Mesodermal cell (in vitro differentiated cells): Measurements from ENCODE around the gene TMEM233.
A peak's percentile ranks its signal among the peaks of the same experiment; 100 is the strongest.
"Not testable (repeated sequence)": the region's sequence is repeated elsewhere in the genome, so short reads cannot be mapped to it uniquely, and the experiment has no call there.

Experiments
- H3K27ac ChIP-seq: 2 replicates; pipeline ENCODE4 v1.7.0; 2013; ENCODE audit warnings: mild to moderate bottlenecking, low read depth, low read length, moderate library complexity; ENCODE audit not compliant: severe bottlenecking
- H3K36me3 ChIP-seq: 2 replicates; pipeline ENCODE4 v1.7.1; 2013; ENCODE audit warnings: mild to moderate bottlenecking, low read length, moderate library complexity; ENCODE audit not compliant: control insufficient read depth, insufficient read depth
- H3K4me1 ChIP-seq: one replicate; pipeline ENCODE4 v1.7.1; 2013; ENCODE audit warnings: mild to moderate bottlenecking, low read length; ENCODE audit not compliant: insufficient read depth, control insufficient read depth, poor library complexity, severe bottlenecking
- H3K4me3 ChIP-seq: 2 replicates; pipeline ENCODE4 v1.7.0; 2013; ENCODE audit warnings: low read length, control low read depth, mild to moderate bottlenecking; ENCODE audit not compliant: insufficient read depth, poor library complexity, severe bottlenecking; ENCODE audit errors: extremely low read depth
- H3K9me3 ChIP-seq: 2 replicates; pipeline ENCODE4 v1.7.1; 2013; ENCODE audit warnings: mild to moderate bottlenecking, low read length, moderate library complexity; ENCODE audit not compliant: control insufficient read depth
- WGBS, 2 experiments: methylation state at CpG; one replicate each; pipeline ENCODE4 v1.1.5; 2013; ENCODE audit warnings: missing lambda C conversion rate in 2 of 2; ENCODE audit not compliant: insufficient coverage in 2 of 2; 5-methylcytosine and 5-hydroxymethylcytosine counted together

Gene TMEM233

DNA sequence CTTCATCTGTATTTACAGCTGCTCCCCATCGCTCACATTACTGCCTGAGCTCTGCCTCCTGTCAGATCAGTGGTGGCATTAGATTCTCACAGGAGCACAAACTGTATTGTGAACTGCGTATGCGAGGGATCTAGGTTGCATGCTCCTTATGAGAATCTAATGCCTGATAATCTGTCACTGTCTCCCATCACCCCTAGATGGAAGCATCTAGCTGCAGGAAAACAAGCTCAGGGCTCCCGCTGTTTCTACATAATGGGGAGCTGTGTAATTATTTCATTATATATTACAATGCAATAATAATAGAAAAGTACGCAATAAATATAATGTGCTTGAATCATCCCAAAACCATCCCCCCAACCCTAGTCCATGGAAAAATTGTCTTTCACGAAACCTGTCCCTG is 64.6 kb downstream of the TMEM233 start:
- not testable (repeated sequence) for H3K36me3 ChIP-seq, H3K4me1 ChIP-seq
- 86 to 92% methylated on average over 3 of the region's 6 CpGs for whole genome bisulfite sequencing, 2 experiments

DNA sequence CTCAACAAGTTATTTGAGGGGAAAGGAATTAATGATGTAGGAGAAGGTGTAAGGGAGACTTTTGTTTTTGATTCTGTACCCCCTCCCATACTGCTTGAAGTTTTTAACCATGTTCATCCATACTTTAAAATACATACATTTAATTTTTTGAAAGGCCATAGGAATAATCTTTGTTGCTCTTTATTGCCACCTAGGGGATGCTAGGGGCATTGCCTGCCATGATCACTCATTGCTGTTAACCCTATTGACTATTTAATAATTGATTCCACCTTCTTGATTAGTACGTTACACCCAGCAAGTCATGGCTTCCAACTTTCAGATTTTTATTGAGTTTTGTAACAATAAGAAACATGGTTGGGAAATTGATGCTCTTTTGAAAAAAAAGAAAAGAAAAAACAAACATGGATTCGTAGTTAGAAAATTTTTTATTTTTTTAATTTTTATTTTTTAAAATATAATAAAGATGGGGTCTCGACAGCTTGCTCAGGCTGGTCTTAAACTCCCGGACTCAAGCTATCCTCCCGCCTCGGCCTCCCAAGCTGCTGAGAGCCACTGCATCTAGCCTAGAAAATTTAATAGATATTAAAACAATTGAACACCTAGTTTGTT is 65.8 kb downstream of the TMEM233 start:
- no peaks in the 10 kb centered on the region for H3K36me3 ChIP-seq
- no peak overlapping the region for H3K27ac ChIP-seq
- no peak overlapping the region for H3K4me3 ChIP-seq
- H3K4me1 ChIP-seq: no peaks in the 10 kb centered on the region
- WGBS, 2 experiments: no CpG with 5 or more reads among the region's 6 CpGs
- H3K9me3 ChIP-seq: no peaks in the 10 kb centered on the region

More for the DNA sequence above, 64.6 kb downstream of the TMEM233 start:
- H3K9me3 ChIP-seq, H3K4me3 ChIP-seq, H3K27ac ChIP-seq: not testable (repeated sequence)

DNA sequence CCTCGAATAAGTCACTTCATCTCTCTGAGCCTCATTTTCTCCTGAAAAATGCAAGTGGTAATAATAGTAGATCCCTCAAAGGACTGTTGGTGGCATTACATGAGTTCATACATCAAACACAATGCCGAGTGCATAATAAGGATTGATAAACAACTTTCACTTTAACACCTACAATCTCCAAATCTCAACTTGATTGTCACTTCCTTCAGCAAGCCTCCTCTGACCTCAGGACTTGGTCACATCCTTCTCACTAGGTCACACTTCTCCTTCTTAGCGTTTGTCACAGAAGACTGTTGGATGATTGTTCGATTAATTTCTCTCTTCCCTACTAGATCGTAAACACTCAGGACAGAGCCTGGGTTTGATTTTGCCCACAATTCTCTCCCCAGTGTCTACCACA is 66.5 kb downstream of the TMEM233 start:
- no peaks in the 10 kb centered on the region for H3K9me3 ChIP-seq
- H3K4me3 ChIP-seq: no peak overlapping the region
- no peaks in the 10 kb centered on the region for H3K36me3 ChIP-seq
- no peak overlapping the region for H3K27ac ChIP-seq
- 89 to 100% methylated on average over 2 to 3 of the region's 5 CpGs for WGBS, 2 experiments
- H3K4me1 ChIP-seq: no peaks in the 10 kb centered on the region

DNA sequence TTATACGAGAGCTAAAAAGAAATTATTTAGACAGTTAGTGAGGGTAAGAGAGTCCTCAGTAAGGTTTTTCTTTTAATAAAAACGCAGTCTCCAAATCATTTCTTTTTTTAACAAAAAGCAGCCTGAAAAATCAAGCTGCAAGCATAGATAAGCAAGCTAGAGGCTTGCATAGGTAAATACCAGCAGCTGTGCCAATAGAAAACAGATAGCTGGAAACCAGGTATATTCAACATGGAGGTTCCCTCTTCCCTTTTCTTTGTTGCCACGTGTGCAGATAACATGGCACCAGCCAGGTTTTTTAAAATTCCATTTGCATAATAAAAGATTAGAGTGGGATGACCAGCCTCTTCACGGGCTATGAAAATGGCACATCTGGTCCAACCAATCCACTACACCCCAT is 68.3 kb downstream of the TMEM233 start:
- Histone ChIP-seq H3K4me3 (no peak overlapping the region), H3K36me3 (no peaks in the 10 kb centered on the region), H3K4me1 (no peaks in the 10 kb centered on the region), H3K9me3 (no peaks in the 10 kb centered on the region), H3K27ac (no peak overlapping the region)
- WGBS, 2 experiments: 90% methylated on average over 1 of the region's 4 CpGs; no CpG with 5 or more reads in 1 of the 2 experiments

DNA sequence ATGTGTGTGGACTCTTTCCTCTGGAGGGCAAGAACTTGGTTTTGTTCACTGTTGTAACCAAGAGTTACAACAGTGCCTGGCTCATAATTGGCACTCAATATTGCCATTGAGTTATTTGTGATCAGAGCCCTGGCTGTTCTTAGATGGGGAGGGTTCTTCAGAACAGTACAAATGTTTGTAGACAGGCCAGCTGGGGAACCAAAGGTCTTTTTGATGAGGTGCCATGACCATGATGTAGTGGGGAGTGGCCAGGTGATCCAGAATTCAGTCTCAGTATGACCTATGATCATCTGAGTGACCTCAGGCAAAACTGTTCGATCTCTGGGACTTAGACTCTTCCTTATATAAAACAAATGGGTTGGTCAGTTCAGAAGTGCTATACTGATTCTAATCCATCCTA is 71.1 kb downstream of the TMEM233 start:
- H3K27ac ChIP-seq: no peak overlapping the region
- H3K36me3 ChIP-seq: peaks cover 2% of the 10 kb centered on the region
- WGBS, 2 experiments: no CpG with 5 or more reads among the region's 1 CpG
- H3K9me3 ChIP-seq: no peaks in the 10 kb centered on the region
- no peak overlapping the region for H3K4me3 ChIP-seq
- no peaks in the 10 kb centered on the region for H3K4me1 ChIP-seq

DNA sequence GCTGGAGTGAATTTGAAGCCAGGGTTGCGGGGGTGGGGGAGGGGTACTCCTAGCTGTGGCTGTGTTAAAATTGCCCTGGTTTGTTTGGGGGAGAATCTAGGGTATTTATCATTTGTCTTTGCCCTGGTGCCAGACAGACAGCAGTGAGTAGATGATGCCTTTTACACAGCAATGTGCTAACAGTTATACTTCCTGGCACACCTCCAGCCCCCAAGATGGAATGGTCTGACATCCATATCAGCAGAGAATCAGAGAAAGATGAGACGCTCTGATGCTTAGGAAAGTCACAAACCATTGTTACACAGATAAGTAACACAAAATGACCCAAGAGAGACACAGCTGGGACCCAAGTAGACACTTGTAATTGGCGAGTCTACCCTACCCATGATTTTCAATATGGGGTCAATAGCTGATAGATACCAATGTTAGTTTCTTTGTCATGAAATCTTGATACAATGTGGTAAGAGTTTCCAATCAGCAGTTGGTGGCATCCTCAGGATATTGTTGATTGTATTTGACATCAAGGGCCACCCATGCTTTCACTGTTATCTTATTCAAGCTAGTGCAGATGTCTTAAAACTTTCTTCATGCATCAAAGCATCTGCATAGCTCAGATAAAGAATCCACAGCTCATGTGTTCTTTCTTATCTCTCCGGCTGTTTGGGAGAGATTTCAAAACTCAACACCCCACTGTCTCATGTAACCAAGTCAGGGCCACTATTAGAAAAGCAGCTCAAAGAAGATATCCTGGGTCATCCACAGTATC is 71.8 kb downstream of the TMEM233 start:
- Histone ChIP-seq H3K4me1 (no peaks in the 10 kb centered on the region), H3K4me3 (no peak overlapping the region), H3K27ac (no peak overlapping the region), H3K36me3 (peaks cover 9% of the 10 kb centered on the region), H3K9me3 (no peaks in the 10 kb centered on the region)
- 75 to 93% methylated on average over 2 of the region's 4 CpGs for WGBS, 2 experiments

DNA sequence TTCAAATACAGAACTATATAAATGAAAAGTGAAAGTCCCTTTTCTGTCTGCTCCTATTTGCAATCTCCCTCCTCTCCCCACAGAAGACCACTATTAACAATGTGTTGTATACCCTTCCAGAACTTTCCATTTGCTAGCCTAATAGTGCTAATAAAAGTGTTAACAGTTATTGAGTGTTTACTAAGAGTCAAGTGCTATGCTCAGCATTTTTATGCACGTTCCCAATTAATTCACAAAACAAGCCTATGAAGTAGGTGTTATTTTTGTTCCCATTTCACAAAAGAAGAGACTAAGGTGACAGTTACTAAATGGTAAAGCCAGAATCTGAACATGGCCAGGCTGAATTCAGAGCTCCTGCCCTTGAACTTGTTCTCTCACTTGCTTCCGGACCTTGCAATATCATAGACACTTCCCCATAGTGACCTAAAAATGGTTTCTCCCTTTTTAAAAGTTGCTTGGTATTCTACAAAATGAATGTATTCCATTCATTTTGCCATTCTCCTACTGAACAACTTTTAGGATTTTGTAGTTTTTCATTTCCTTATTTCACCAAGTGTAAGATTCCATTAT is 72.7 kb downstream of the TMEM233 start:
- no peaks in the 10 kb centered on the region for H3K9me3 ChIP-seq
- no CpG with 5 or more reads among the region's 2 CpGs for WGBS, 2 experiments
- H3K27ac ChIP-seq: no peak overlapping the region
- H3K4me1 ChIP-seq: no peaks in the 10 kb centered on the region
- H3K4me3 ChIP-seq: no peak overlapping the region
- peaks cover 19% of the 10 kb centered on the region for H3K36me3 ChIP-seq

DNA sequence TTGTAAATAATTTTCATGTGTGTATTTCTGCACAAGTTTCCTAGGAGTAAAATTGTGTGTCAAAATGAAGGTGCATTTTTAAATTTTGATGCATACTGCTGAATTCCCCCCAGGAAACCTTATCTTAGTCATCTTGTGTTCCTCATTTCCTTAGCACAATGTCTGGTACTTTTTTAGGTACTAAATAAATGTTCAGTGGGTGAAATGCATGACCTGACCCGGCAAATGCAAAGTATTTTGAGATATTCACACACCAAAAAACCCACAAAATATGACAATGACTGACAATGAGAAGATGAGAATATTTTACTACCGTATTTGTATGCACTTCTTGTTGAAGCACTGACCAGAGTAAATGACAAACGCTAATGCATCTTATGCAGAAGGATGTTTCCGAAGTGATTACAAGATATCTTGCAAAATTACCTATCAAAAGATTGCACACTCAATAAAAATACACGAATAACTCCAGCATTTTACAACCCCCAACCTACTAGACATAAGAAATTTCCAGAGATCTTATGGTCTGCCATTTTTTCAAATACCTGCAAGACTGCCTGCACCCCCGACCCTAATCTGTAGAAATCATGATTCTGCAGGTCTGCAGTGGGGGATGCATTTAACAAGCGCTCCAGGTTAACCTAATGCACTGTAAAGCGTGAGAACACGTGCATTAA is 73.5 kb downstream of the TMEM233 start:
- Histone ChIP-seq H3K4me3 (peak overlapping the region; percentile 97), H3K9me3 (no peaks in the 10 kb centered on the region), H3K27ac (peak overlapping the region; percentile 45), H3K4me1 (no peaks in the 10 kb centered on the region), H3K36me3 (peaks cover 26% of the 10 kb centered on the region)
- 45 to 49% methylated on average over 7 to 8 of the region's 9 CpGs for WGBS, 2 experiments

DNA sequence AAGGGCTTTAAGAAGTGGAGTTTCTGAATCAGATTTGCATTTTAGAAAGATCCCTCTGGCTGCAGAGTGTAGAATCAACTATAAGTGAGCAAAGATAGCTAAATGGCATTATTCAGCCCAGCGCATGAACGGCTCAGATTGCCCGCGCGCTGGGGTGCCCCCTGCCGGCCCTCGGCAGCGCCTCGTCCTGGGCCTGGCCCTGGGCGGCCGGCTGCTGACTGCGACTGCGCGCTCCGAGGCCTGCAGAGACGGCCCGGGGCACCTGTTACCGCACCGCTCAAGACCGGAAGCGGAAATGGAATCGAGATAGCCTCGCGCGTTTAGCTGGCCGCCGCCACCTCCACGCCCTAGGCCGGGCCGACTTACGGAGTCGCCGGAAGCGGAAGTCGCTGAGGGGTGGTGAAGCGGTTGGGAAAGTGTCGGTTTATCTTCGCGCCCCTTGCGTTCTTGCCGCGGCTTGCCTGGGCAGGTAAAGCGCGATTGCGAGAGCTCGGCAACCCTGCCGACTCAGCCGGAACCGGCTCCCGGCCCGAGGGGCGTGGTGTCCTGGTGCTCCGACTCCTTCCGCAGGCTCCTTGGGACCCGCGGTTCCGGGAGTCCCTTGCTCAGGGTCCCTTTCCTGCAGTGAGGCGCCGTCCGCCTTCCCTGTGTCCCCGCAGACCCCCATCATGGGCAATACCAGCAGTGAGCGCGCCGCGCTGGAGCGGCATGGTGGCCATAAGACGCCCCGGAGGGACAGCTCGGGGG is 74.2 kb downstream of the TMEM233 start, which contains the start of gene PRKAB1:
PRKAB1 (plus strand) TSS at position 557 of the 747 bp plus-strand sequence; CDS start at position 669, 112 bp downstream.
- H3K4me1 ChIP-seq: no peaks in the 10 kb centered on the region
- H3K36me3 ChIP-seq: peaks cover 33% of the 10 kb centered on the region
- peak within 1 kb of the TSS; percentile 97 for H3K4me3 ChIP-seq
- no peaks in the 10 kb centered on the region for H3K9me3 ChIP-seq
- peak within 1 kb of the TSS; percentile 81 for H3K27ac ChIP-seq
- 0% methylated on average over 66 to 68 of the region's 69 CpGs for WGBS, 2 experiments

DNA sequence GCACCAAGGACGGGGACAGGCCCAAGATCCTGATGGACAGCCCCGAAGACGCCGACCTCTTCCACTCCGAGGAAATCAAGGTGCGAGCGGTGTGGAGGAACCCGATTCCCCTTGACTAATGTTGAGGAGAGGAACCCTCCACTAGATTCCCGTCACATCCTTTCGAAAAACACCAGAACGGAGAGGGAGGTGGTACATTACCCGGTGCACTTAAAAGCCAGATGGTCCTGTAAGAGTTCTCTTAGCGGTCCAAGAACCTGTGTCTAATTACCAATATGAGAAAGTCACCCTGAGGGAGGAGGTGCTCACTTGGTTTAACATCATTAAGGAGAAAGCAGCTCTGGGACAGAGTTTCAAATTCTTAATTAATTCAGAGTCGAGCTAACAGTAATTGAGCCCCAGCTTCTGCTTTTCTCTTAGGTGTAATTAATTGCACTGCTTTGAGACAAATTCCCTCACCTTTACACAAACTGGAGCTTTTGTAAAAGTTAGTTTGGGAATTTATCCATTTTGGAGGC is 74.8 kb downstream of the TMEM233 start:
- no peaks in the 10 kb centered on the region for H3K4me1 ChIP-seq
- no peaks in the 10 kb centered on the region for H3K9me3 ChIP-seq
- WGBS, 2 experiments: 0% methylated on average over 9 to 11 of the region's 14 CpGs
- H3K36me3 ChIP-seq: peaks cover 39% of the 10 kb centered on the region
- peak overlapping the region; percentile 97 for H3K4me3 ChIP-seq
- peak overlapping the region; percentile 81 for H3K27ac ChIP-seq
